Astrocyte of the cerebellum (primary cell): ENCODE measurements around the gene FBLN5.

Experiments used
- DNase-seq: peaks from one replicate; pipeline ENCODE4 v3.0.0-alpha.2; 2011; ENCODE audit warnings: low read depth
- H3K4me3 ChIP-seq: 2 replicates; pipeline ENCODE4 v1.5.1; 2011; ENCODE audit warnings: mild to moderate bottlenecking, low read depth, low read length, moderate library complexity
- CTCF ChIP-seq: IDR thresholded peaks from 2 replicates; pipeline ENCODE4 v1.5.1; 2012; ENCODE audit warnings: low read length, low read depth, moderate library complexity, mild to moderate bottlenecking; ENCODE audit errors: missing control alignments
- in situ Hi-C: cut with HindIII; loops from 2 replicates; pipeline ENCODE4 v1.10.0; 2017; ENCODE audit warnings: low sequenced_read_pairs

Gene FBLN5

GRCh38 chr14:91964011-91964410 lies 16.5 kb upstream of the FBLN5 start:
- no peak for TF ChIP-seq CTCF

GRCh38 chr14:91963465-91963864 lies 16.0 kb upstream of the FBLN5 start:
- TF ChIP-seq CTCF: no peak
- DNase-seq: no peak

More at GRCh38 chr14:91964011-91964410, 16.5 kb upstream of the FBLN5 start:
- H3K4me3 ChIP-seq: no peak overlapping the region
- DNase-seq: no peak
- in situ Hi-C loops: no loop called here

GRCh38 chr14:91961297-91962220 lies 14.1 kb upstream of the FBLN5 start:
- no peak overlapping the region for H3K4me3 ChIP-seq
- in situ Hi-C loops: no loop called here
- DNase-seq: no peak
- no peak for TF ChIP-seq CTCF

More at GRCh38 chr14:91963465-91963864, 16.0 kb upstream of the FBLN5 start:
- in situ Hi-C loops: no loop called here
- H3K4me3 ChIP-seq: no peak overlapping the region

- in situ Hi-C loops: no loop called here
- DNase-seq: no peak
- no peak overlapping the region for H3K4me3 ChIP-seq
- no peak for TF ChIP-seq CTCF
Observed at GRCh38 chr14:91957876-91958313, 10.4 kb upstream of the FBLN5 start.

- DNase-seq: no peak
- in situ Hi-C loops: no loop called here
- TF ChIP-seq CTCF: no peak
- H3K4me3 ChIP-seq: no peak overlapping the region
Observed at GRCh38 chr14:91956616-91957015, 9.1 kb upstream of the FBLN5 start.

GRCh38 chr14:91955168-91955567 lies 7.7 kb upstream of the FBLN5 start:
- in situ Hi-C loops: no loop called here
- no peak for DNase-seq
- no peak for TF ChIP-seq CTCF

More at GRCh38 chr14:91955168-91955567, 7.7 kb upstream of the FBLN5 start:
- no peak overlapping the region for H3K4me3 ChIP-seq
